Fibroblast of villous mesenchyme (primary cell): ENCODE measurements around the gene C3. TPM values are rescaled to one million over a fixed set of nuclear protein-coding genes. Genes with fewer than 3 reads are reported as not detected.
A peak's percentile ranks its signal among the peaks of the same experiment; 100 is the strongest.
"Not testable (repeated sequence)": the region's sequence is repeated elsewhere in the genome, so short reads cannot be mapped to it uniquely, and the experiment has no call there.

Experiments
- DNase-seq: peaks from one replicate; pipeline ENCODE4 v3.0.0-alpha.2; 2010; ENCODE audit warnings: low read depth
- H3K4me3 ChIP-seq: 2 replicates; pipeline ENCODE4 v1.5.1; 2011; ENCODE audit warnings: low read depth, mild to moderate bottlenecking, low read length
- CTCF ChIP-seq: IDR thresholded peaks from 2 replicates; pipeline ENCODE4 v1.5.1; 2012; ENCODE audit warnings: low read depth, mild to moderate bottlenecking, low read length; ENCODE audit not compliant: insufficient read depth
- total RNA-seq: library from RNA; depleted of rRNA; stranded (reverse); fragments of >200 nt; gene quantifications from 2 replicates; pipeline ENCODE4 v1.2.3, GENCODE V29; 2012

The C3 gene
- total RNA-seq, 1 donor = 76.0 TPM

DNA sequence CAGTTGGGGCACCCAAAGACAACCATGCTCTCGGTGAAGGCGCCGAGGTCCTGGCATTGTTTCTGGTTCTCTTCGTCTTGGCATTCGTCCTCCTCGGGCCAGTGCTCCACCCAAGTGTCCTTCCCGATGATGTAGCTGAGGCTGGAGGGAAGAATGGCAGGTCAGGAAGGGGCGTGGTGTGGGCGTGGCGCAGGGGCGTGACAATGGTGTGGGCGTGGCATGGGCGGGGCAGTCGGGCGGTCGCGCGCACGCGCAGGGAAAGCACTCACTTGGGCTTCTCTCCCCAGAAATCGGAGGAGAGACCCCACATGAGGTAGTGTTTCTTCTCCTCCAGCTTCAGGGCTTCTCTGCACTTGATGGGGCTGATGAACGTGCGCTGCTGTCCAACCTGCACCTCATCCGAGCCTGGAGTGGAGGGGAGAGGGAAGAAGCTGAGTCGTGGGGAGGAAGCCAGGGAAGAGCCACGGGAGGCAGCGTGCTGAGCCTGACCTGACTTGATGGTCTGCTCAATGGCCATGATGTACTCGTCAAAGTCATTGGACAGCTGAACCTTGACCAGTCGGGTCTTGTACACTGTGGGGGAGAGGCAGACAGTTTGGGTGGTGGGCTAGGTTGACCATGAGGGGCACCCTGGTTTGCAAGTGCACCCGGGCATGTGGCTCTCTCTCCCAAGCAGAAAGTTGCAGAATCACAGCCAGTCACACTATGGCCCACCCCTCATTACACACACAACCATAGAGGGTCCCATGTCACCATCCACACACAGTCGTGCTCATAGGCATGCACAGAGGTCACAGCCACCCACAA lies 42.4 kb downstream of the C3 start:
- H3K4me3 ChIP-seq = no peak overlapping the region
- DNase-seq = no peak
- TF ChIP-seq CTCF = no peak

DNA sequence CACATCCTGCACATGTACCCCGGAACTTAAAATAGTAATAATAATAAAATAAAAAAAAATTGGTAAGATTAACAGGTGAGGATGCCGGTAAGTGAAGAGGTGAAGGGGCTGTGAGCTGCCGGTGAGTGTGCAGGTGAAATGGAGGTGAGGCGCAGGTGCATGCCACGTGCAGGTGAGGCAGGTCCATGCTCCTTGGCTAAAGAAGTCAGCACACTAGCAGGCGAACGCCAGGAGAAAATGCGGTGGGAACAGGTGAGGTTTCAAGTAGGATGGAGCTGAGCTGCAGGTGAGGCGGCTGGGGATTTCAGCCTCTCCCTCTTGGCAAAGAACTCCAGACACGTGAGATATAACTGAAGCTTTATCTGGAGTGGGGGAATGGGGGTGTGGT lies 43.0 kb downstream of the C3 start:
- no peak overlapping the region for H3K4me3 ChIP-seq
- TF ChIP-seq CTCF = no peak
- no peak for DNase-seq

DNA sequence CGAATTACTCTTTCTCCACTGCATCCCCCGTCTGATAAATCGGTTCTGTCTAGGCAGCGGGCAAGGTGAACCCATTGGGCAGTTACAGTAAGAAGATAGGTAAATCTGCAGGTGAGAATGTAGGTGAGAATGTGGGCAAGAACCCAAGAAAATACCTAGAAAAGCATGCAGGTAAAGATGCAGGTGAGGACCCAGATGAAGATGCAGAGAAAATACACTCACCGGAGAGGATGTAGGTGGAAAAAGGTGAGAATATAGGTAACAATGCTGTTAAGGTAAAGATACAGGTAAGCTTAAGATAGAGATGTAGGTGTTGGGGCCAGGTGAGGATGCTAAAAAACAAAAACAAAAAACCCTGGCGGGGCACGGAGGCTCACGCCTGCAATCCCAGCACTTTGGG lies 44.2 kb downstream of the C3 start:
- DNase-seq = no peak
- no peak overlapping the region for H3K4me3 ChIP-seq
- TF ChIP-seq CTCF = no peak

DNA sequence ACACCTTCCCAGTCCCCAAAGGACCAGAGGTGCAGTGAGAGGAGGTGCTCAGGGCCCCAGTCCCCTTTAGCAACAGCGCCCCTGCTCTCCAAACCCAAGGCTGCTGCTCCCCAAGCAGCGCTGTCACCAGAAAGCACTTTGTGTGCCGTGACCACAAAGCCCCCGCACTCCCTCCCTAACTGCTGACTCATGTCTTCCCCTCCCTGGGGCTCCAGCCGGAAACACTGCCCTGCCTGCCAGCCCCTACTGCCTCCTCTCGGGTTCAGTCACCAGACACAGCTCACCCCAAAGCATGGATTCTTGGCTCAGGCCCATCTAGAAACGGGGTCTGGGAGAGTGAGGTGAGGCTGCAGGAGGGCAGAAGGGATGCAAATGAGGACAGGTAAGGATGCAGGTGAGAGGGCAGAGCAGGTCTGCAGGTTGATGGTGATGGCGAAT lies 45.6 kb downstream of the C3 start:
- peak; percentile 17 for DNase-seq
- TF ChIP-seq CTCF = no peak
- no peak overlapping the region for H3K4me3 ChIP-seq

- H3K4me3 ChIP-seq, DNase-seq: not testable (repeated sequence)
Observed at GRCh38 chr19:6674408-6674807, 46.0 kb downstream of the C3 start.

DNA sequence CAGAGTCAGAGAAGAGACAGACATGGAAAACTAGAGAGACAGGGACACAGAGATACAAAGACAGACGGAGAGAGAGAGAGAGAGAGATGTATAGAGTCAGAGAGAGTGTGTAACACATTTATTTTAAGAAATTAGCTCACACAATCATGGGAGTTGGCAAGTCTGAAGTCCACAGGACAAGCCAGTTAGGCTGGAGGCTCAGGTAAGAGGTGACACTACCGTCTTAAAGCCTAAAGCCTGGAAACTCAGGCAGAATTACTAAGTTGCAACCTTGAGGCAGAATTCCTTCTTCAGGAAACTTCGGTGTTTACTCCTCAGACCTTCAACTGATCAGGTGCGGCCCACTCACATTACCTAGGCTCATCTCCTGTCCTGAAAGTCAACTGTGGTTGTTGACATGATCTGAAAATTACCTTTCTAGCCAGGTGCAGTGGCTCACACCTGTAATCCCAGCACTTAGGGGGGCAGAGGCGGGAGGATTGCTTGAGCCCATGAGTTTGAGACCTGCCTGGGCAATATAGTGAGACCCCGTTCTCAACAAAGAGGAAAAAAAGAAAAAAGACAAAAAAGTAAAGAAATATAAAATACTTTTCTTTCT lies 47.7 kb downstream of the C3 start:
- no peak for TF ChIP-seq CTCF
- DNase-seq = no peak
- no peak overlapping the region for H3K4me3 ChIP-seq

DNA sequence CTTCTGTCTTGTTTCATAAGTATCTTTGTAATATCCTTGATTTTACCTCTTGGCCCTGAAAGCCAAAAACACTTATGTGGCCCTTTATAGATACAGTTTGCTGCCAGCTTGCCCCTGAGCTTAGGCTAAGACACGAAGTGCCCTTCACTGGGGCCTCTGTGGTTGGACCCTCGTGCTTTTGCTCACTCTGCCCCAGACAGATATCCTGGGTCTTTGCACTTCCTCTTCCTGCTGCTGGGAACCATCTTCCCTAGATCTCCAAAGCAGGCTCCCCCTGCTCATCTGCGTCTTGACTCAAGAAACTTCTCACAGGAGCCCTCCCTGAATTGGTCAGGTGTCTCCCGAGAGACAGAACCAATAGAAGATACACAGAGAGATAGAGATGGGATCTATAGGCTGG lies 48.5 kb downstream of the C3 start:
- no peak overlapping the region for H3K4me3 ChIP-seq
- TF ChIP-seq CTCF = no peak
- DNase-seq = no peak
